GM18951 (cell line): ENCODE data around the gene PXDC1.
"Not testable (repeated sequence)": the region's sequence is repeated elsewhere in the genome, so short reads cannot be mapped to it uniquely, and the experiment has no call there.

ENCODE experiments used
- POLR2A ChIP-seq: IDR thresholded peaks from 4 replicates; pipeline ENCODE4 v1.6.1; 2011; ENCODE audit warnings: mild to moderate bottlenecking; ENCODE audit not compliant: insufficient read length, insufficient read depth; ENCODE audit errors: extremely low read depth
- in situ Hi-C: fragments of 300-500 bp; cut with MboI; formaldehyde crosslinking; loops from one replicate; pipeline ENCODE4 v1.12.0; 2022; ENCODE audit warnings: low sequenced_read_pairs, mixed read lengths, inconsistent platforms; ENCODE audit not compliant: unreplicated experiment

The PXDC1 gene

GRCh38 chr6:3723251-3723650, 28.3 kb downstream of the PXDC1 start:
- no peak for TF ChIP-seq POLR2A
- in situ Hi-C loops = no loop called here

GRCh38 chr6:3722785-3723184, 28.7 kb downstream of the PXDC1 start:
- TF ChIP-seq POLR2A = no peak
- in situ Hi-C loops = no loop called here

DNA sequence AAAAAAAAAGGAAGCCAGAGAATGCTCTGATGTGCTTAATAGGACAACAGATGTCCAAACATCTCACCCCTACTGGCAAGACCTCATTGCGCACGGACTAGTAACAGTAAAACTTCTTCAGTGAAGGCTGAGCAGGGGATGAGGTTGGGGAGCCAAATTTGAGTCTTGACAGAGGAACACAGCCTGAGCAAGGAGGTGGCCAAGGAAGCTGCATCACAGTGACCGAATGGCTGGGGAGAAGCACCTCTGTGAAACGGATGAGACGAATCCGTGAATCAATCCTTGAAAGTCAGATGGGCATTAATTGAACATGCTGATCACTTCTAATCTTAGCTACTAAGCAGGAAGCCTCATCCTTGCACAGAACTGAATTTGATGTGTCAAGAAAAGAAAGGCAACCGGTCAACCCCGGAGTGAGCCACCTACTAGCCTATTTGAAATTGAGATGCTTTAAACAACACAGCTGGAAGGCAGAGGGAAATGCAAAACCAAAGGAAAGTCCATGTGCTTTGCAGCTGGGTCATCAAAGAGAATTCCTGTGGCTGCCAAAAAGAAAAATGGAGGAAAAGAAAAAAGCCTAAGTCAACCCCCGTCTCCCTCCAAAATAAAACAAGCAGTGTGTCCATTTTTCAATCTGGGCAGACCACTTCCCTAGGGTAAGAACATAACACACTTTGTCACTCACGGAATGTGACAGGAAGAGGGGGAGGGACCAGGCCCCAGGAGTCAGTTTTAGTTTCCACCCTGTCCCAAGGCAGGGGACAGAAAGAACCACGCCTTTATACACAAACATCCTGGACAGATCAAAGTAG, 29.5 kb downstream of the PXDC1 start:
- in situ Hi-C loops = no loop called here

DNA sequence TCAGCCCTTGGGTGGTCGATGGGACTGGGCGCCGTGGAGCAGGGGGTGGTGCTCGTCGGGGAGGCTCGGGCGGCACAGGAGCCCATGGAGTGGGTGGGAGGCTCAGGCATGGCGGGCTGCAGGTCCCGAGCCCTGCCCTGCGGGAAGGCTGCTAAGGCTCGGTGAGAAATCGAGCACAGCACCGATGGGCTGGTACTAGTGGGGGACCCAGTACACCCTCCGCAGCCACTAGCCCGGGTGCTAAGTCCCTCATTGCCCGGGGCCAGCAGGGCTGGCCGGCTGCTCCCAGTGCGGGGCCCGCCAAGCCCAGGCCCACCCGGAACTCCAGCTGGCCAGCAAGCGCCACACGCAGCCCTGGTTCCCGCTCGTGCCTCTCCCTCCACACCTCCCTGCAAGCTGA, 30.7 kb downstream of the PXDC1 start:
- in situ Hi-C loops = not testable (repeated sequence)

More for the DNA sequence above, 29.5 kb downstream of the PXDC1 start:
- no peak for TF ChIP-seq POLR2A

- TF ChIP-seq POLR2A = no peak
- in situ Hi-C loops = no loop called here
Measured at GRCh38 chr6:3719462-3720308, 31.8 kb downstream of the PXDC1 start.

DNA sequence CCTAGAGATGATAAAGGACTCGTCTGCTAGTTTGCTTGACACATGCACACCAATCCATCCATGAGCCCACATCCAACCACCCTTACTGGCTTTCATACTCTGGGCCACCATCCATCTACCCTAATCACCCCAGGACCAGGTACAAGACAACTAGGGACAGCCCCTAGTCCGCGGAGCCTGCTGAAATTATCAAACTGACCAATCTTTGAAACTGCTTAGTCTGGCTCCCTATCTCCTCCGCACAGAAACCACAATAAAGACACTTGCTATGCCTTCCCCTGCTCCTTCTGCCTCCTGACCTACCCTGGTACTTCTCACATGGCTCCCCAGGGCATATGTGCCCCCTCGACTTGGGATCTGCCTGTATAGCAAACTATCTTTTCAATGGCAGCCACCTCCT, 33.1 kb downstream of the PXDC1 start:
- no peak for TF ChIP-seq POLR2A

DNA sequence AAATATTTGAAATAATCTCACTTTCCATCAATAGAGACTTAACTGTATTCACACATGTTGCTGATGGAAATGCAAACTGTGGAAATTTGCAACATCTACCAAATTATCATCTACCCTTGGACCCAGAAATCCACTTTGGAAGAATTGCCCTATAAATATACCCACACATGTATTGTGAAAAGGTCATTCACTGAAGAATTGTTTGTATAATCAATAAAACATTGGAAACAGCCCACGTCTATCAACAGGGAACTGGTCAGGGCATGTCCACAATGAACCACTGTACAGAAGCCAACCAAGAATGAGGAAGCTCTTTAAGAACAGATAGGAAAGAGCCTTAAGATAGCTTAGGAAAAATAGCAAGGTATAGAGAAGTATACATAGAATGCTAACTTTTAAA, 36.2 kb downstream of the PXDC1 start:
- TF ChIP-seq POLR2A = no peak
- in situ Hi-C loops = no loop called here

More for the DNA sequence above, 33.1 kb downstream of the PXDC1 start:
- in situ Hi-C loops = no loop called here

DNA sequence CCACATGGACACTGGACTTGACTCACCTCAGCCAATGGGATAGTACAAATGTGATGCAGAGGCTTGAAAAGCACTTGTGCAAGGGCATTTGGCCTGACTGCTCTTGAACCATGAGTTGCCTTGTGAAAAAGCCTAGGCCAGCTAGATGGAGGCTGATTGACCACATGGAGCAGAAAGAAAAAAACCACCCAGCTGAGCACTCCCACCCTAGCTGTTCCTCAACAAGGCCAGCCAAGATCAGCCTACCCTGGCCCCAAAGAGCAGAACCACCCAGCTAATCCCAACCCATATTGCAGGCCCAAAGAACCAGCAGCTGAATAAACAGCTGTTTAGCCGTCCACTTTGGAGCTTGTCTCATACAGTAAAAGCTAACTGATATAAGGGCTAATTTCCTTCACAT, 36.7 kb downstream of the PXDC1 start:
- in situ Hi-C loops = no loop called here
- TF ChIP-seq POLR2A = no peak

DNA sequence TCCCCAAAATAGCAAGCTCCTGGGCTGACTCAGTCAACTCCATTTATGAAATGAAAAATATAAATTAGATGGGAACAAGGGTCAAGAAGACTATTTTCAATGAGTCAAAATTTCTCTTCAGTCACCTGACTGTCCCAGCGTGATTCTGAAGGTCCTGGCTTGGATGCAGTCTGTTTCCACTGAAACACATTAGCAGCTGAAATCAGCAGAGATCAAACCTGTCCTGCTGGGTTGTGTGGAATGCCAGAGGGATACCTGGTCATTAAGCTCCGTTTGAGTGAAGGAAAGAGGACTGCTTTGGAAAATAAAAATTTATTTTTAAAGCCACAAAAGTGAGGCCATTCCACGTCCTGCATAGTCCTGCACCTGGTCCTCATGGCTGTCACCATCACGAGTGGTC, 37.4 kb downstream of the PXDC1 start:
- TF ChIP-seq POLR2A = no peak
- in situ Hi-C loops = no loop called here

DNA sequence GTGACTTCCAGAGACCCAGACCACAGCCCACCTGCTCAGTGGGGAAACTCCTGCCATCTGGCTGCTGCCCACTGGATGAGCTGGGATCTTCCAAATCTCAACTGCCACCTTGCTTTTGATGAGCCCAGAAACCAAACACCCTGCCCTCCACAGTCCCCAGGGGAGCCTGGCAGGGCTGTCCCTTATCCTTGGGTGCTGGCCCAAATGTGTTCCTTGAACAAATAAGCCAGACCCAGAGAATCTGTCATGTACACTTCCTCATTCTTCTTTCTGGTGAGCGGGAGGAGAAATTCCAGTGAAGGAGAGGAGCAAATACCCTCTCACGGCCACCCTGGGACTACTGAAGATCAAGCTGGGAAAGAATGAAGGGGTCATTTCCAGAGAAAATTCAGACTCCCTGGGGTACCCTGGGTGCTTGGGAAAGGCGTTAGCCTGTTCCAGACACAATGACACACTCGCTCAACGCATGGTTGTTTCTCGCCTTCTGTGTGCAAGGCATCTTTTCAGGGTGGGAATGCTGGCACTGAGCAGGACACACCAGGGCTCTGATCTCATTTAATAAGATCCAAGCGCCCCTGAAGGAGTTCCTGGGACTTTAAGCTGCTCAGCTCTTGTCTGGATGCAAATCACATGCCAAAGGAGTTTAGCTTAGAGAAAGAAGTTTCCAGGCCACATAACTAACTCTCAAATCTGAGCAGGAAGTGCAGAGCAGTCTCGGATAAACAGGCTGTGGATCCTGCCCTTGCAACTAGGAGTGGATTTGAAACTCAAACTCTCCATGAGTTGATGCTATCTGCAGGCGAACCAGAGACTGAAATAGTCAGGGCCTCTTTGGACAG, 38.5 kb downstream of the PXDC1 start:
- in situ Hi-C loops = no loop called here
- TF ChIP-seq POLR2A = no peak

DNA sequence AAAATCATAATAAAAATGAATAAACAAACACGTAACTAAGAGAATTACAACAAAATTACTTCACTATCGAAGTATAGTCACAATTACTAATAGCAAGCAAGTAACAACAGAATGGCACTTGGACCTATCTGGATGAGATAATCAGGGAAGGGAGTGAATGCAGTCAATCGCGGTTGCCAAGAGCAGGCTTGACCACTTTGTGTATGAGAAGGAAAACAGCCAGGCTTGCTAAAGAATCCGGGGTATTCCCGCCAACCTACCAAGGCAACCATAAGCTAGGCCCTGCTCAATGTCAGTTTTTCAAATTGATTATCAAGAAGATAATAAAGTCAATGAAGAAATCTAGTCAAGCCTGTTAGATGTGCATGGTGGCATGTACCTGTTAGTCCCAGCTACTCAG, 39.7 kb downstream of the PXDC1 start:
- no peak for TF ChIP-seq POLR2A
- in situ Hi-C loops = no loop called here

GRCh38 chr6:3710403-3710802, 41.1 kb downstream of the PXDC1 start:
- in situ Hi-C loops = no loop called here

DNA sequence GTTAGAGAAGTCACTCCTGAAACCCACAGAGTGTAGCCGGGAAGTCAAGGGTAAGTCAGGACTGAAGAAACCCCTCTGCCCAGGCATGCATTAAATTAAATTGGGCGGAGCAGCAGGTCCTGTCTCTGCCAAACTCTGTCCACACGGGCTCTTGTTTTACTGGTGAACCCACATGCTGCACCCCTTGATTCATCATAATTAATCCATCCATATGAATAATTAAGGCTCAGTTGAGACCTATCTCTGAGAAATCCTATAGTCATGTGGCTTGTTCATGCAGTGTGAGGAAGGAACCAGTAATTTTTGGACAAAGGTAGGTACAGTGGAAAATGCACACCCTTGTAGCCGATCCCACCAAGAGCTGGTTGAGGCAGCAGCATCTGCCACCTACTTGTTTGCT, 43.0 kb downstream of the PXDC1 start:
- in situ Hi-C loops = no loop called here
- TF ChIP-seq POLR2A = no peak

More at GRCh38 chr6:3710403-3710802, 41.1 kb downstream of the PXDC1 start:
- no peak for TF ChIP-seq POLR2A
